ENCODE measurements around the gene PTPN2. TPM values are rescaled to one million over a fixed set of nuclear protein-coding genes. Genes with fewer than 3 reads are reported as not detected.
A peak's percentile ranks its signal among the peaks of the same experiment; 100 is the strongest.

The PTPN2 gene
- total RNA-seq, 1 donor from 2014 or later, result 31.4 TPM

DNA sequence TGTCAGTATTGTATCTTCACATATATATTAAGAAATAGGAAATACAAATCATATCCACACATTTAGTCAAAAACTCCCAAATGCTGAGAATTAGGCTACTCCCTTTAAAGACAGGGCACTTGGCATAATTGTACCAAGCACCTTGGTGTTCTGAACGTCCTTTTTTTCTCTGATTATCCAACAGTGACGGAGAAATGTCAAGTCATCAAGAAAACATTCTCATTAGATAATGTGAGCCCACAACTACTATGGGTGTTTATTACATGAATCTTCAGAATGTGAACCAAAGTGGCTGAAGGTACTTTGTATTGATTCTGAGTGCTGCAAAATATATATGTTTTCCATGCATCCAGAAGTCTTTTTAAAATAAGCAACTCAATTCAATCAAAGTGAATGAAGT is 97.4 kb downstream of the PTPN2 start:
- H3K27me3 Mint-ChIP-seq, result no peaks in the 10 kb centered on the region
- H3K4me1 Mint-ChIP-seq (ENCODE audit: unreplicated experiment), result no peaks in the 10 kb centered on the region
- no peak for DNase-seq (ENCODE audit: extremely low spot score, unreplicated experiment)
- no peak overlapping the region for H3K4me3 Mint-ChIP-seq
- no peaks in the 10 kb centered on the region for H3K36me3 Mint-ChIP-seq
- no peaks in the 10 kb centered on the region for H3K9me3 Mint-ChIP-seq
- TF ChIP-seq, protein P1, sequence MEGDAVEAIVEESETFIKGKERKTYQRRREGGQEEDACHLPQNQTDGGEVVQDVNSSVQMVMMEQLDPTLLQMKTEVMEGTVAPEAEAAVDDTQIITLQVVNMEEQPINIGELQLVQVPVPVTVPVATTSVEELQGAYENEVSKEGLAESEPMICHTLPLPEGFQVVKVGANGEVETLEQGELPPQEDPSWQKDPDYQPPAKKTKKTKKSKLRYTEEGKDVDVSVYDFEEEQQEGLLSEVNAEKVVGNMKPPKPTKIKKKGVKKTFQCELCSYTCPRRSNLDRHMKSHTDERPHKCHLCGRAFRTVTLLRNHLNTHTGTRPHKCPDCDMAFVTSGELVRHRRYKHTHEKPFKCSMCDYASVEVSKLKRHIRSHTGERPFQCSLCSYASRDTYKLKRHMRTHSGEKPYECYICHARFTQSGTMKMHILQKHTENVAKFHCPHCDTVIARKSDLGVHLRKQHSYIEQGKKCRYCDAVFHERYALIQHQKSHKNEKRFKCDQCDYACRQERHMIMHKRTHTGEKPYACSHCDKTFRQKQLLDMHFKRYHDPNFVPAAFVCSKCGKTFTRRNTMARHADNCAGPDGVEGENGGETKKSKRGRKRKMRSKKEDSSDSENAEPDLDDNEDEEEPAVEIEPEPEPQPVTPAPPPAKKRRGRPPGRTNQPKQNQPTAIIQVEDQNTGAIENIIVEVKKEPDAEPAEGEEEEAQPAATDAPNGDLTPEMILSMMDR (conservative IDR thresholded peaks at IDR 0.05), result no peak
- H3K27ac Mint-ChIP-seq, result no peak overlapping the region

- H3K36me3 Mint-ChIP-seq, result no peaks in the 10 kb centered on the region
- H3K4me1 Mint-ChIP-seq (ENCODE audit: unreplicated experiment), result no peaks in the 10 kb centered on the region
- TF ChIP-seq, protein P1 (conservative IDR thresholded peaks at IDR 0.05), result no peak
- H3K9me3 Mint-ChIP-seq, result no peaks in the 10 kb centered on the region
- no peak overlapping the region for H3K4me3 Mint-ChIP-seq
- H3K27me3 Mint-ChIP-seq, result no peaks in the 10 kb centered on the region
- peak; percentile 25 for DNase-seq (ENCODE audit: extremely low spot score, unreplicated experiment)
- peak overlapping the region; percentile 9 for H3K27ac Mint-ChIP-seq
Observed at GRCh38 chr18:12783524-12783923, 100.5 kb downstream of the PTPN2 start.

DNA sequence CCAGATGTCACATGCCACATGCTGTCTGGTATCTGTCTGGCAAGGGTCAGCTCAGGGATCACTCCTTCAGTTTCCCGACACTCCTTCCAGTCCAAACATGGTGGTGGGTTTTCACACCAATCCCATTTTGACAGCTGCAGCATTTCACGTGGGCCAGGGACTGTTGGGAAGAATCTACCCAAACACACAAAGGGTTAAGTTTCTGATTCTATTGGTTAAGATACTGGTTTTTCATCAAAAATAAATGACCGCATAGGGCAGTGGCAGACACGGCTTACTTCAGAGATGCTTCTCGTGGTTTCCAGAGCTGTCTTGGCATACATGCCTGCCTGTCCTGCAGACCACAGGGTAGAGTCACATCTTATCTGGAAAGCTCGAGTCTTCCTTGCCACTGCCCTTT is 101.5 kb downstream of the PTPN2 start:
- Mint-ChIP-seq H3K27ac (no peak overlapping the region), H3K4me1 (ENCODE audit: unreplicated experiment) (no peaks in the 10 kb centered on the region), H3K36me3 (no peaks in the 10 kb centered on the region), H3K4me3 (no peak overlapping the region), H3K27me3 (no peaks in the 10 kb centered on the region), H3K9me3 (no peaks in the 10 kb centered on the region)
- DNase-seq (ENCODE audit: extremely low spot score, unreplicated experiment), result peak; percentile 32
- TF ChIP-seq, protein P1 (conservative IDR thresholded peaks at IDR 0.05), result no peak

DNA sequence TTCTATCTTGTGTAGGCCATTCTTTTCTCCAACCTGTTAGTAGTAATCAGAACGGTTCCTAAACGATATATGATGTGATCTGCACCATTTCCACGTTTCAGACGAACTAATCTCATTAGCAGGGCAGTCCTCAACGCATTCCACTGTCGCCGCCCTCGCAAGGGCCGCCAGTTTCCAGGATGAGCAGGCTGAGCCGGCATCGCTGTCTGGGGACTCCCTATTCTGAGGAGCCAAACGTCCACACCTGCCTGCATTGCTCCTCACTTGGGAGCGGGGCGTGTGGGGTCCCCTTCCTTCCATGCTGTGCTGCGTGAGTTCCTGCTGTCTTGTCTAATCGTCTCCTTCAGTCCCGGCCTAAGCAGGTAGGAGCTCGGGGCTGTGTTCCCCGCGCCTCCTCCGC is 104.6 kb downstream of the PTPN2 start:
- Mint-ChIP-seq H3K36me3 (no peaks in the 10 kb centered on the region), H3K9me3 (no peaks in the 10 kb centered on the region), H3K27ac (no peak overlapping the region), H3K4me3 (no peak overlapping the region), H3K27me3 (no peaks in the 10 kb centered on the region), H3K4me1 (ENCODE audit: unreplicated experiment) (no peaks in the 10 kb centered on the region)
- TF ChIP-seq, protein P1 (conservative IDR thresholded peaks at IDR 0.05), result no peak
- DNase-seq (ENCODE audit: extremely low spot score, unreplicated experiment), result peak; percentile 50

GRCh38 chr18:12779043-12779442 is 105.0 kb downstream of the PTPN2 start:
- Mint-ChIP-seq H3K27me3 (no peaks in the 10 kb centered on the region), H3K27ac (no peak overlapping the region)

More at GRCh38 chr18:12779043-12779442, 105.0 kb downstream of the PTPN2 start:
- Mint-ChIP-seq H3K4me1 (ENCODE audit: unreplicated experiment) (no peaks in the 10 kb centered on the region), H3K9me3 (no peaks in the 10 kb centered on the region), H3K36me3 (no peaks in the 10 kb centered on the region), H3K4me3 (no peak overlapping the region)
- TF ChIP-seq, protein P1 (conservative IDR thresholded peaks at IDR 0.05), result no peak
- peak; percentile 24 for DNase-seq (ENCODE audit: extremely low spot score, unreplicated experiment)
